HepG2 (cell line): ENCODE results near the gene USB1. TPM values are rescaled to one million over a fixed set of nuclear protein-coding genes. Genes with fewer than 3 reads are reported as not detected.
A peak's percentile ranks its signal among the peaks of the same experiment; 100 is the strongest.

Experiments used
- HOXD1 ChIP-seq: sonication (generic); formaldehyde crosslinking; IDR thresholded peaks from 2 replicates; pipeline ENCODE4 v1.5.0; 2020; ENCODE audit warnings: missing genetic modification reagents
- MTF1 ChIP-seq: sonication (generic); formaldehyde crosslinking; IDR thresholded peaks from 2 replicates; pipeline ENCODE4 v1.5.0; 2020; ENCODE audit warnings: missing genetic modification reagents
- MZF1 ChIP-seq: sonication (generic); formaldehyde crosslinking; IDR thresholded peaks from 2 replicates; pipeline ENCODE4 v1.8.1; 2023; ENCODE audit warnings: mild to moderate bottlenecking, missing genetic modification reagents, borderline replicate concordance
- NCOA2 ChIP-seq: sonication (generic); formaldehyde crosslinking; IDR thresholded peaks from 2 replicates; pipeline ENCODE4 v1.8.0; 2022; ENCODE audit warnings: inconsistent platforms
- PCBP1 ChIP-seq: fragments of 200-400 bp; formaldehyde crosslinking; IDR thresholded peaks from 2 replicates; pipeline ENCODE4 v1.6.1; 2017; ENCODE audit warnings: mild to moderate bottlenecking, low read depth, low read length, borderline replicate concordance
- REXO4 ChIP-seq: sonication (generic); formaldehyde crosslinking; IDR thresholded peaks from 2 replicates; pipeline ENCODE4 v1.8.0; 2022; ENCODE audit warnings: missing genetic modification reagents, mild to moderate bottlenecking, borderline replicate concordance
- RORA ChIP-seq: sonication (generic); formaldehyde crosslinking; IDR thresholded peaks from 2 replicates; pipeline ENCODE4 v1.5.0; 2020; ENCODE audit warnings: mild to moderate bottlenecking, missing genetic modification reagents, moderate library complexity
- RXRB ChIP-seq: IDR thresholded peaks from 2 replicates; pipeline ENCODE4 v1.6.1; 2016; ENCODE audit warnings: borderline replicate concordance, missing genetic modification reagents, missing compliant biosample characterization
- SRY ChIP-seq: sonication (generic); formaldehyde crosslinking; IDR thresholded peaks from 2 replicates; pipeline ENCODE4 v1.8.0; 2022; ENCODE audit warnings: mild to moderate bottlenecking, missing genetic modification reagents
- TBL1XR1 ChIP-seq: fragments of 150-350 bp; IDR thresholded peaks from 2 replicates; pipeline ENCODE4 v1.6.1; 2014; ENCODE audit warnings: borderline replicate concordance, low read length; ENCODE audit not compliant: partially characterized antibody
- TCF7L2 ChIP-seq: IDR thresholded peaks from 2 replicates; pipeline ENCODE4 v1.6.1; 2011; ENCODE audit warnings: mild to moderate bottlenecking, low read depth, low read length, moderate library complexity
- ZBTB3 ChIP-seq: sonication (generic); formaldehyde crosslinking; IDR thresholded peaks from 2 replicates; pipeline ENCODE4 v1.4.0; 2020; ENCODE audit warnings: low read depth, mild to moderate bottlenecking, moderate library complexity, missing genetic modification reagents, borderline replicate concordance
- ZNF432 ChIP-seq: sonication (generic); formaldehyde crosslinking; IDR thresholded peaks from 2 replicates; pipeline ENCODE4 v1.5.0; 2020; ENCODE audit warnings: missing genetic modification reagents, mild to moderate bottlenecking, borderline replicate concordance
- ZNF724P ChIP-seq: sonication (generic); formaldehyde crosslinking; IDR thresholded peaks from 2 replicates; pipeline ENCODE4 v1.8.0; 2022; ENCODE audit warnings: missing genetic modification reagents, borderline replicate concordance
- ZNF773 ChIP-seq: sonication (generic); formaldehyde crosslinking; IDR thresholded peaks from 2 replicates; pipeline ENCODE4 v1.4.0; 2020; ENCODE audit warnings: missing genetic modification reagents, borderline replicate concordance
- ZNF788 ChIP-seq: sonication (generic); formaldehyde crosslinking; IDR thresholded peaks from 2 replicates; pipeline ENCODE4 v1.5.0; 2020; ENCODE audit warnings: mild to moderate bottlenecking, missing genetic modification reagents, borderline replicate concordance
- ZNF841 ChIP-seq: sonication (generic); formaldehyde crosslinking; IDR thresholded peaks from 2 replicates; pipeline ENCODE4 v1.8.1; 2023; ENCODE audit warnings: missing genetic modification reagents, borderline replicate concordance
- ZNF850 ChIP-seq: sonication (generic); formaldehyde crosslinking; conservative IDR thresholded peaks from 2 replicates; pipeline ENCODE4 v1.9.0; 2021; ENCODE audit warnings: mild to moderate bottlenecking, missing genetic modification reagents
- polyA plus RNA-seq, 8 experiments: library from polyadenylated mRNA; depleted of rRNA in 3 of 8; stranded (reverse) in 7 of 8; unstranded in 1 of 8; fragments of >200 nt; fragmentation: Illumina TruSeq in 4 of 8; extraction: Trizol in 4 of 8; gene quantifications; 2 replicates each; pipeline versions ENCODE4 v1.2.1 to v1.2.3, GENCODE V29; 2011 to 2016; ENCODE audit warnings: low read depth in 4 of 8, missing spikeins in 1 of 8, mixed read lengths in 1 of 8; ENCODE audit not compliant: insufficient read depth in 1 of 8
- total RNA-seq, 5 experiments: library from RNA; depleted of rRNA; stranded (reverse); fragments of >200 nt; fragmentation: Illumina TruSeq; extraction: Trizol; gene quantifications; 2 replicates each; pipeline ENCODE4 v1.2.3, GENCODE V29; 2016; ENCODE audit warnings: low read depth in 1 of 5
- TF ChIP-seq, protein P1 (sequence below): fragments of 450-650 bp; IDR thresholded peaks from 2 replicates; pipeline ENCODE4 v1.6.1; 2017; ENCODE audit warnings: mild to moderate bottlenecking
- TF ChIP-seq, protein P2 (sequence below): sonication (generic); formaldehyde crosslinking; IDR thresholded peaks from 2 replicates; pipeline ENCODE4 v1.5.1; 2020; ENCODE audit warnings: mild to moderate bottlenecking, missing genetic modification reagents, moderate library complexity
- TF ChIP-seq, protein P3 (sequence below): fragments of 450-650 bp; IDR thresholded peaks from 2 replicates; pipeline ENCODE4 v1.6.1; 2016
- TF ChIP-seq, protein P4 (sequence below): sonication (generic); formaldehyde crosslinking; IDR thresholded peaks from 2 replicates; pipeline ENCODE4 v1.5.1; 2020; ENCODE audit warnings: mild to moderate bottlenecking, missing genetic modification reagents

USB1 gene
- total and polyA plus RNA-seq, 2 of the 13 experiments (the other 11 are each of a cell fraction or from before 2014, with no cell fraction given), result 16.7 to 65.4 TPM

DNA sequence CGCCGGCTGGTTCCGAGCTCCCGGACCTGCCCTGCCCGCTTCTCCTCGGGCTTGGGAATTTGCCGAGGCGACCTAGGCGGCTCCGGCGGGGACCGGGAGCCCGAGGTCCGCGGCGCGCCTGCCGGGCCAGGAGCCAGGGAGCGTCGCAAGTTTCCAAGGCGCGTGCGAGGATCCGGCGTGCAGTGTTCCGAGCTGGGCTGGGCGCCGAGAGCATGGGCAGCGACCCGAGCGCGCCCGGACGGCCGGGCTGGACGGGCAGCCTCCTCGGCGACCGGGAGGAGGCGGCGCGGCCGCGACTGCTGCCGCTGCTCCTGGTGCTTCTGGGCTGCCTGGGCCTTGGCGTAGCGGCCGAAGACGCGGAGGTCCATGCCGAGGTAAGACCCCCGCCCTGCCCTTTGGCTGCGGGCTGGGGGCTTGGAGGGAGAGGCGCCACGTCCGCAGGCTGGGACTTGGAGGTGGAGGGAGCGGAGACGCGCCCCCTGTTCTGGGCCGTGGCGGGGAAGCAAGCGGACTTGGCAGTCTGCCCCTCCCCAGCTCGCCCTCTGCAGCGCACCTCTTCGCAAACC is 25.0 kb downstream of the USB1 start (continued):
- TF ChIP-seq RXRB (no peak), ZNF724P (CRISPR knock-in tag) (no peak), MZF1 (CRISPR knock-in tag) (no peak), TCF7L2 (no peak), ZNF841 (no peak), HOXD1 (no peak), RORA (no peak), TBL1XR1 (no peak), ZNF788 (CRISPR knock-in tag) (no peak), NCOA2 (no peak), MTF1 (CRISPR knock-in tag) (no peak), PCBP1 (no peak), ZBTB3 (CRISPR knock-in tag) (no peak), ZNF773 (CRISPR knock-in tag) (no peak), ZNF850 (no peak), ZNF432 (no peak), SRY (peak; percentile 61; the same call in 1 of the 2 replicates), REXO4 (CRISPR knock-in tag) (no peak)
- TF ChIP-seq, protein P1, sequence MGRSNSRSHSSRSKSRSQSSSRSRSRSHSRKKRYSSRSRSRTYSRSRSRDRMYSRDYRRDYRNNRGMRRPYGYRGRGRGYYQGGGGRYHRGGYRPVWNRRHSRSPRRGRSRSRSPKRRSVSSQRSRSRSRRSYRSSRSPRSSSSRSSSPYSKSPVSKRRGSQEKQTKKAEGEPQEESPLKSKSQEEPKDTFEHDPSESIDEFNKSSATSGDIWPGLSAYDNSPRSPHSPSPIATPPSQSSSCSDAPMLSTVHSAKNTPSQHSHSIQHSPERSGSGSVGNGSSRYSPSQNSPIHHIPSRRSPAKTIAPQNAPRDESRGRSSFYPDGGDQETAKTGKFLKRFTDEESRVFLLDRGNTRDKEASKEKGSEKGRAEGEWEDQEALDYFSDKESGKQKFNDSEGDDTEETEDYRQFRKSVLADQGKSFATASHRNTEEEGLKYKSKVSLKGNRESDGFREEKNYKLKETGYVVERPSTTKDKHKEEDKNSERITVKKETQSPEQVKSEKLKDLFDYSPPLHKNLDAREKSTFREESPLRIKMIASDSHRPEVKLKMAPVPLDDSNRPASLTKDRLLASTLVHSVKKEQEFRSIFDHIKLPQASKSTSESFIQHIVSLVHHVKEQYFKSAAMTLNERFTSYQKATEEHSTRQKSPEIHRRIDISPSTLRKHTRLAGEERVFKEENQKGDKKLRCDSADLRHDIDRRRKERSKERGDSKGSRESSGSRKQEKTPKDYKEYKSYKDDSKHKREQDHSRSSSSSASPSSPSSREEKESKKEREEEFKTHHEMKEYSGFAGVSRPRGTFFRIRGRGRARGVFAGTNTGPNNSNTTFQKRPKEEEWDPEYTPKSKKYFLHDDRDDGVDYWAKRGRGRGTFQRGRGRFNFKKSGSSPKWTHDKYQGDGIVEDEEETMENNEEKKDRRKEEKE, result no peak
- TF ChIP-seq, protein P2, sequence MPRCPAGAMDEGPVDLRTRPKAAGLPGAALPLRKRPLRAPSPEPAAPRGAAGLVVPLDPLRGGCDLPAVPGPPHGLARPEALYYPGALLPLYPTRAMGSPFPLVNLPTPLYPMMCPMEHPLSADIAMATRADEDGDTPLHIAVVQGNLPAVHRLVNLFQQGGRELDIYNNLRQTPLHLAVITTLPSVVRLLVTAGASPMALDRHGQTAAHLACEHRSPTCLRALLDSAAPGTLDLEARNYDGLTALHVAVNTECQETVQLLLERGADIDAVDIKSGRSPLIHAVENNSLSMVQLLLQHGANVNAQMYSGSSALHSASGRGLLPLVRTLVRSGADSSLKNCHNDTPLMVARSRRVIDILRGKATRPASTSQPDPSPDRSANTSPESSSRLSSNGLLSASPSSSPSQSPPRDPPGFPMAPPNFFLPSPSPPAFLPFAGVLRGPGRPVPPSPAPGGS (CRISPR knock-in tag), result no peak
- TF ChIP-seq, protein P3, sequence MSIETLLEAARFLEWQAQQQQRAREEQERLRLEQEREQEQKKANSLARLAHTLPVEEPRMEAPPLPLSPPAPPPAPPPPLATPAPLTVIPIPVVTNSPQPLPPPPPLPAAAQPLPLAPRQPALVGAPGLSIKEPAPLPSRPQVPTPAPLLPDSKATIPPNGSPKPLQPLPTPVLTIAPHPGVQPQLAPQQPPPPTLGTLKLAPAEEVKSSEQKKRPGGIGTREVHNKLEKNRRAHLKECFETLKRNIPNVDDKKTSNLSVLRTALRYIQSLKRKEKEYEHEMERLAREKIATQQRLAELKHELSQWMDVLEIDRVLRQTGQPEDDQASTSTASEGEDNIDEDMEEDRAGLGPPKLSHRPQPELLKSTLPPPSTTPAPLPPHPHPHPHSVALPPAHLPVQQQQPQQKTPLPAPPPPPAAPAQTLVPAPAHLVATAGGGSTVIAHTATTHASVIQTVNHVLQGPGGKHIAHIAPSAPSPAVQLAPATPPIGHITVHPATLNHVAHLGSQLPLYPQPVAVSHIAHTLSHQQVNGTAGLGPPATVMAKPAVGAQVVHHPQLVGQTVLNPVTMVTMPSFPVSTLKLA, result no peak
- TF ChIP-seq, protein P4, sequence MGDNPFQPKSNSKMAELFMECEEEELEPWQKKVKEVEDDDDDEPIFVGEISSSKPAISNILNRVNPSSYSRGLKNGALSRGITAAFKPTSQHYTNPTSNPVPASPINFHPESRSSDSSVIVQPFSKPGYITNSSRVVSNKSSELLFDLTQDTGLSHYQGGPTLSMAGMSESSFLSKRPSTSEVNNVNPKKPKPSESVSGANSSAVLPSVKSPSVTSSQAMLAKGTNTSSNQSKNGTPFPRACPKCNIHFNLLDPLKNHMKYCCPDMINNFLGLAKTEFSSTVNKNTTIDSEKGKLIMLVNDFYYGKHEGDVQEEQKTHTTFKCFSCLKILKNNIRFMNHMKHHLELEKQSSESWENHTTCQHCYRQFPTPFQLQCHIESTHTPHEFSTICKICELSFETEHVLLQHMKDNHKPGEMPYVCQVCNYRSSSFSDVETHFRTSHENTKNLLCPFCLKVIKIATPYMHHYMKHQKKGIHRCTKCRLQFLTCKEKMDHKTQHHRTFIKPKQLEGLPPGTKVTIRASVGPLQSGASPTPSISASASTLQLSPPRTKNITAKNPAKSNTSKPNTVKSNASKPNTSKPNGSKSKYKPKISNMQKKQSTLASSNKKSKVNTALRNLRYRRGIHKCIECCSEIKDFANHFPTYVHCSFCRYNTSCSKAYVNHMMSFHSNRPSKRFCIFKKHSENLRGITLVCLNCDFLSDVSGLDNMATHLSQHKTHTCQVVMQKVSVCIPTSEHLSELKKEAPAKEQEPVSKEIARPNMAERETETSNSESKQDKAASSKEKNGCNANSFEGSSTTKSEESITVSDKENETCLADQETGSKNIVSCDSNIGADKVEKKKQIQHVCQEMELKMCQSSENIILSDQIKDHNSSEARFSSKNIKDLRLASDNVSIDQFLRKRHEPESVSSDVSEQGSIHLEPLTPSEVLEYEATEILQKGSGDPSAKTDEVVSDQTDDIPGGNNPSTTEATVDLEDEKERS, result peak; percentile 24; the same call in 1 of the 2 replicates
